GM18502 (cell line): Measurements from ENCODE around the gene CPTP.

Experiments
- ATAC-seq: cut with Tn5 transposase; IDR thresholded peaks from one replicate; pipeline ENCODE4 v1.9.1; 2021; ENCODE audit warnings: mild to moderate bottlenecking; ENCODE audit not compliant: unreplicated experiment, poor library complexity

CPTP gene

DNA sequence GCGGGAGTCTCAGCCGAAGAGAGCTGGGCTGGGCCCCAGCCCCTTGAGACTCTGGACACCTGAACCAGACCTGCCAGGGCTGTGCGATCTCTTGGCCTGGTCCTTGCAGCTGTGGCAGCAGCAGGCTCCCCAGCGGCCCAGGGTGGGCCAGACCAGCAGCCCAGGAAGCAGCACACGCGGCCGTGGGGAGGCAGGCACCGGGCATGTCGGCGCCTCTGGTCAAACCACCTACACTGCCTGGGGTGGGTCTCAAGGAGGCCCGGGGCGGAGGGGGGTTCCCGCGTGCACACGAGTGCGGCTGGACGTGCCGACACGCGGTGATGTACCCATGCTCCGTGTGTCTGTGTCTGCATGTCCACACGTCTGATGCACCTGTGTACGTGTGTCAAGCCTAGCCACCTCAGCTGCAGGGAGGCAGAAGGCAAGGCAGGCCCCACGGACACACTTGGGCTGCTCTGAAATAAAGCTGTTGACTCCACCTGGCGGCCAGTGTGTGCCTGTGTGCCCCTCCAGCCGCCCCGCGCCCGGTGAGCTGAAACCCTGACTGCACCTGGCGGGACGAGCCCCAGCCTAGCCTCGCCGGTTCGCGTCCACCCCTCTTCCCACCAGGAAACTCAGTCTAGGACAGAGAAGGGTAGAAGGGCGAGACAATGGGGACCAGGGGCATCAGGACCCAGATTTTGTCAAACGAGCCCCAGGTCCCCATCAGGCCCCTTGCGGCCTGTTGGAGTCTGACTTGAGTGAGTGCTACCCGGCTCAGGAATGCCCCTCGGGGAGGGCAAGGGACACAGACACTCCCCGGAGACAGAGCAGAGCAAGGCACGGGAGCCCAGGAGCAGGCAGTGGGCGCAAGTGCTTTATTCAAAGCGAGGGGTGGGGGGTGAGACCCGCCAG, 32.8 kb upstream of the CPTP start:
- ATAC-seq = no peak

- ATAC-seq = no peak
Observed at GRCh38 chr1:1292442-1292779, 32.2 kb upstream of the CPTP start.

- ATAC-seq = no peak
Observed at GRCh38 chr1:1292851-1293250, 31.8 kb upstream of the CPTP start.

- ATAC-seq = no peak
Observed at GRCh38 chr1:1293263-1294249, 31.0 kb upstream of the CPTP start.

- no peak for ATAC-seq
Observed at GRCh38 chr1:1294250-1294890, 30.2 kb upstream of the CPTP start.

DNA sequence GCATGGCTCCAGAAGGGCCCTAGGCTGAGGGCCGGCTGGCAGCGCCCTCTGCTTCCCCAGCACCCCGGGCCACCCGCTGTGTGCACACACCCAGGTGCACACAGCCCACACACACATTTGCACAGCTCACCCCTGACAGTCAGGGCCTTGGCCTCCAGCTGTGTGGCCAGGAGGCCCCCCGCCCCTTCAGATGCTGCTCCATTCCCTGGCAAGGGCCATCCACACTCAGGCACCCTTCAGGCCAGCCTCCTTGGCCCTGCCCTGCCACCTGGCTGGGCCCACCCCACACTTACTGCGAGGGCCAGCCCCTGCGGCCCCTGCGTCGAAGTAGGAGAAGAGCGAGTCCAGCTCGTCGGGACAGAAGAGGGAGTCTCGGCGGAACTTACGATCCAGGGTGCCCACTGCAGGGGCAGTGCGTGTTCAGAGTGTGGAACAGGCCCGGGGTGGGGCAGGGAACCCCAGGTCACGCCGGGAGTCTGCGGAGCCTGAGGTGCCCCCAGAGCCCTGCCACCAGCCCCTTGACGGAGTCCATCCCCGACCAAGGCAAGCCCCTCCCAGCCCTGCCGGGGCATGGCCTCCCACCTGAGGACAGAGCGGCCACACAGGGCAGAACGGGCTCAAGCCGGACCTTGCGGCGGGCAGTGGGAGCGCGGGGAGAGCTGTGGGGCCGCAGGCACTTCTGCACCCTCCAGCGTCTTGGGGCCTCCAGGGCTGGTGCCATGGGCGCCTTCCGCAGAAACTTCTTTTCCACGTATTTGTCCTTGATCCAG, 29.3 kb upstream of the CPTP start:
- ATAC-seq = no peak

GRCh38 chr1:1296070-1297061, 28.2 kb upstream of the CPTP start:
- no peak for ATAC-seq

DNA sequence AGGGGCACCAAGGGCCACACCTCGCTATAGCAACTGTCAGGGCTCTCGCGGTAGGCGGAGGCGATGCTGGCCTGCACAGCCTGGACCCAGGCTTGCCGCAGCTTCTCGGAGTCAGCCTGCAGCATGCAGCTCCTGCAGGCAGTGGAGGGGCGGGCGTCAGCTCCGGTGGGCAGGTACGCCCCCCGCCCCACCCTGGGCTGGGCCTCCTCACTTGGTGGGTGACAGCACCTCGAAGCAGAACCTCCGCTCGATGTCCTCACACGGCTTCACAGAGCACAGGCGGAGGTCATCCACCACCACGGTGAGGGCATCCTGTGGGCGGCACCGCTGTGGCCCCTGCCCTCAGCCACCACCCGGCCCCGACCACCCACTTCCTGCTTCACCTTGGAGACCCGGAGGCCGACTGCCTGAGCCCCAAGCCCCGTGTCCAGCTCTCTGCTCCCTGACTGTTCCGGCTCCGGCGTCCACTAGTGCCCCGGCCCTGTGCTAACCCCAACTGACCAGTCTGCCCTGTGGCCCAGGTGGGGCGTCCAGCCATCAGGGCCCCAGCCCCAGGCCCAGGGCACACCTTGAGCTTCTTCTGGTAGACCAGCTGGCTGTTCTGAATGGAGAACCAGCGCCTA, 26.7 kb upstream of the CPTP start:
- no peak for ATAC-seq

- ATAC-seq = no peak
Observed at GRCh38 chr1:1298861-1299685, 25.5 kb upstream of the CPTP start.

- ATAC-seq = no peak
Observed at GRCh38 chr1:1299686-1300351, 24.8 kb upstream of the CPTP start.

DNA sequence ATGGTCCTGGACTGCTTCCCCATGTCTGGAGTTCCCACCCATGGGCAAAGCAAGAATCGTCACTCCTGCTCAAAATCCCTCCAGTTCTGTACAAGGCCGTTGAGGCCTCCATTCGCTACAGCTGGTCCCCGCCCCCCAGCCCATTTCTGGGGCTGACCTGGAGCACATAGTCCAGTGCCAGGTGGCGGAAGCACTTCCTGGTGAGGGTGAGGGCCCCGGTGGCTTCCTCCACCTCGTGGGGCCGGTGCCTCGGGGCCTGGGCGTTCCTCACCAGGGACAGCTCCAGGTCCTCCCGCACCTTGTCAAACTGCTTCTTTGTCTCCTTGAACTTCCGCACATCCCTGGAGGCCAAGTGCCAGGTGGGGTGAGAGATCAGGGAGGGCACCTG, 24.3 kb upstream of the CPTP start:
- ATAC-seq = no peak

GRCh38 chr1:1302006-1302430, 22.6 kb upstream of the CPTP start:
- ATAC-seq = no peak

GRCh38 chr1:1302951-1303509, 21.6 kb upstream of the CPTP start:
- no peak for ATAC-seq

DNA sequence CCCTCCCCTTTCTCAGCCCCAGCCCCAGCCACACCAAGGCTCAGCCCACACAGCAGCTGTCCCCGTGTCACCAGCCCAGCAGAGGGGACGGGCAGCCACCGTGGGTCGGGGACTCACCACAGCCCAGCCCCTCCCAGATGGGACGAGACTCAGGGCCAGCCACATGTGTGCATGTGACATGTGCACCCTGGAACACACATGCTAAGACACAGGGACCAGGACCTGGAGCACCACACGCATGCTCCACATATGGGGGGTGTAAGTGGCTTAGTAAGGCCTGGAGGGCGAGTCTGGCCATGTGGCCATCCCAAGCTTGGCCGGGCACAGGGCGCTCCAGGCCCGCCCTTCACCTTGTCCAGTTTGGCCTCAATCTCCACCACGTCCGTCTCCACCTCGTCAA, 20.9 kb upstream of the CPTP start:
- ATAC-seq = no peak

GRCh38 chr1:1304331-1305299, 20.0 kb upstream of the CPTP start:
- ATAC-seq = no peak
